Endothelial cell of umbilical vein (primary cell): ENCODE data around the gene ZDHHC11. TPM values are rescaled to one million over a fixed set of nuclear protein-coding genes. Genes with fewer than 3 reads are reported as not detected.
"Not testable (repeated sequence)": the region's sequence is repeated elsewhere in the genome, so short reads cannot be mapped to it uniquely, and the experiment has no call there.

ENCODE experiments used
- BruUV-seq: library from RNA; stranded (reverse); fragments of 400-500 nt; replicated peaks from 2 replicates; lab custom pipeline; 2021; lab: Mats Ljungman, UMichigan
- CTCF ChIA-PET: fragments of 300-600, 350-600 bp; sonication (Branson Sonifier 250); formaldehyde crosslinking; loops from one replicate; lab custom pipeline; 2021; ENCODE audit warnings: antibody characterized with exemption, inconsistent platforms; lab: Charles Lee
- POLR2A ChIA-PET: fragments of 300-600, 350-600 bp; sonication (Branson Sonifier 250); formaldehyde crosslinking; loops from one replicate; lab custom pipeline; 2021; ENCODE audit warnings: antibody characterized with exemption, inconsistent platforms; lab: Charles Lee
- DNase-seq: peaks from one replicate; pipeline ENCODE4 v3.0.0-alpha.2; 2011; ENCODE audit warnings: low read depth, low spot score
- FAIRE-seq: peaks from 2 replicates; lab custom pipeline; 2011; peaks lifted over from hg19 to GRCh38; lab: Jason Lieb, UNC
- H2AFZ ChIP-seq: 2 replicates; pipeline ENCODE4 v1.6.0; 2012; ENCODE audit warnings: low read depth, low read length, control low read depth, inconsistent platforms
- H3K27ac ChIP-seq: 2 replicates; pipeline ENCODE4 v1.5.1; 2011; ENCODE audit warnings: low read depth, mild to moderate bottlenecking, control low read depth, low read length, moderate library complexity; ENCODE audit not compliant: insufficient read depth
- H3K27me3 ChIP-seq, 2 experiments: 2 replicates each; pipeline versions ENCODE4 v1.6.0 to v1.6.1; 2011; ENCODE audit warnings: low read length in 2 of 2, mixed read lengths in 1 of 2; ENCODE audit not compliant: control insufficient read depth in 2 of 2, insufficient read depth in 2 of 2
- H3K36me3 ChIP-seq, 2 experiments: 2 replicates in 1 of 2; 3 replicates in 1 of 2; pipeline ENCODE4 v1.5.1; 2011; ENCODE audit warnings: low read length in 2 of 2, mild to moderate bottlenecking in 1 of 2, moderate library complexity in 1 of 2; ENCODE audit not compliant: control insufficient read depth in 2 of 2, insufficient read depth in 2 of 2; ENCODE audit errors: extremely low read depth in 1 of 2
- H3K4me1 ChIP-seq: 3 replicates; pipeline ENCODE4 v1.5.1; 2011; ENCODE audit warnings: mild to moderate bottlenecking, low read length; ENCODE audit not compliant: control insufficient read depth, insufficient read depth; ENCODE audit errors: extremely low read depth
- H3K4me2 ChIP-seq: 2 replicates; pipeline ENCODE4 v1.6.1; 2011; ENCODE audit warnings: low read length, control low read depth, mixed read lengths; ENCODE audit not compliant: insufficient read depth
- H3K4me3 ChIP-seq, 3 experiments: fragments of 200-600 bp in 1 of 3; sonication (generic), shearing (Covaris generic) in 1 of 3; replicated peaks in 1 of 3; 2 replicates each; pipeline ENCODE4 v1.5.1; 2011 to 2016; ENCODE audit warnings: control low read depth in 3 of 3, low read length in 3 of 3, mild to moderate bottlenecking in 2 of 3, inconsistent platforms in 1 of 3, low read depth in 1 of 3, moderate library complexity in 1 of 3; ENCODE audit not compliant: insufficient read depth in 1 of 3
- H3K79me2 ChIP-seq: 2 replicates; pipeline ENCODE4 v1.6.0; 2012; ENCODE audit warnings: low read length, inconsistent platforms; ENCODE audit not compliant: control insufficient read depth, insufficient read depth
- H3K9ac ChIP-seq: replicated peaks from 2 replicates; pipeline ENCODE3; 2011; ENCODE audit warnings: low read length, control low read depth; ENCODE audit not compliant: insufficient read depth; ENCODE audit errors: extremely low read depth
- H3K9me1 ChIP-seq: replicated peaks from 3 replicates; pipeline ENCODE4 v1.6.0; 2011; ENCODE audit warnings: mild to moderate bottlenecking, low read length; ENCODE audit not compliant: control insufficient read depth, insufficient read depth; ENCODE audit errors: extremely low read depth
- H3K9me3 ChIP-seq: replicated peaks from 2 replicates; pipeline ENCODE4 v1.5.1; 2012; ENCODE audit warnings: low read length, inconsistent platforms; ENCODE audit not compliant: control insufficient read depth, insufficient read depth
- H4K20me1 ChIP-seq: replicated peaks from 2 replicates; pipeline ENCODE3; 2011; ENCODE audit warnings: mild to moderate bottlenecking, low read length; ENCODE audit not compliant: control insufficient read depth, insufficient read depth; ENCODE audit errors: extremely low read depth
- GATA2 ChIP-seq: IDR thresholded peaks from 2 replicates; pipeline ENCODE4 v1.7.0; 2011; ENCODE audit warnings: low read depth, mild to moderate bottlenecking, moderate library complexity, mixed read lengths, low read length; ENCODE audit not compliant: insufficient read length, insufficient read depth
- JUN ChIP-seq: IDR thresholded peaks from 2 replicates; pipeline ENCODE4 v1.6.1; 2011; ENCODE audit warnings: borderline replicate concordance, low read depth; ENCODE audit not compliant: insufficient read length, insufficient read depth
- POLR2A ChIP-seq: IDR thresholded peaks from 2 replicates; pipeline ENCODE4 v1.6.1; 2012; ENCODE audit warnings: low read depth, mild to moderate bottlenecking, control low read depth, low read length
- dilution Hi-C: fragments of 300-500 bp; cut with MboI; formaldehyde crosslinking; loops from one replicate; pipeline ENCODE4 v1.15.0; 2019; ENCODE audit warnings: low sequenced_read_pairs; ENCODE audit not compliant: extremely low pct_ligation_motif_present
- intact Hi-C: fragments of 100-400 bp; cut with micrococcal nuclease; formaldehyde crosslinking; loops from one replicate; pipeline ENCODE4 v1.10.0; 2022
- polyA plus RNA-seq, 4 experiments: library from polyadenylated mRNA; depleted of rRNA in 3 of 4; stranded (reverse) in 3 of 4; unstranded in 1 of 4; fragments of >200 nt; gene quantifications; 2 replicates each; pipeline versions ENCODE4 v1.2.1 to v1.2.3, GENCODE V29; 2011 to 2012; ENCODE audit warnings: missing spikeins in 1 of 4
- total RNA-seq: library from RNA; stranded (reverse); gene quantifications from 2 replicates; pipeline ENCODE4 v1.2.3, GENCODE V29; 2021

The ZDHHC11 gene
- total and polyA plus RNA-seq, 2 donors (not counting 3 experiments of a cell fraction or from before 2014, with no cell fraction given): 0.35 to 4.4 TPM

DNA sequence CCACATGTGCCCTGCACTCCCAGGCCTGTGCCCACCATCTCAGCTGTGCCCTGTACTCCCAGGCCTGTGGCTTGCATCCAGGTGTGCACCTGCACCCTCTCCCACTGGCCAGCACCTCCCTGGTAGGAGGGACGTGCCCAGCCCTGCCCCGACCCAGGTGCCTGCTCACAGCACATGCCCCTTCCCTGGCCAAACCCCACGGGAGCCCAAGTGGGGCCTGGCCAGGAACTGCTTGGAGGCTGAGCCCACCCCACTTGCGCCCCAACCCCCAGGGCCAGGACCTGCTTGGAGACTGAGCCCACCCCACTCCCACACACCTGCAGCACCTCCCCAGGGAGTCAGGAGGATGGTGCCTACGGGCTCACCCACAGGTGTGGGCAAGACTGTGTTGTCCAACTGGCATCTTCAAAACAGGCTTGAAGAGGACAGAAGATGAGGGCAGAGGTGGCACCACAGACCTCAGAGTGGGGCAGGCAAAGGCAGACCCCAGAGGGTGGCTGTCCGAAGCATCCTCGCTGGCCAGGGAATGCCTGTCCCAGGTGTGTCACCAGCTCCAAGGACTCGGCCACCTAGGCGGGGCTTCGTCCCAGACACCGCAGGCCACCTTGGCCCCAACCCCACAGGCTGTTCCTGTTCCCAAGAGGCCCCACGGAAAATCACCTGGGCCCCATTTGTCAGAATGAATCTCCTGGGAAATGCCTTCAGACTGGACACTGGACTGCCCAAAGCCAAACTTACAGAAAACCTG lies 77.1 kb downstream of the ZDHHC11 start:
- Histone ChIP-seq H3K4me1 (no peaks in the 10 kb centered on the region), H3K36me3 (no peaks in the 10 kb centered on the region), H3K27ac (no peak overlapping the region), H3K79me2 (no peaks in the 10 kb centered on the region), H3K9ac (no peak overlapping the region), H4K20me1 (no peaks in the 10 kb centered on the region), H3K4me3 (no peak overlapping the region), H2AFZ (no peak overlapping the region), H3K4me2 (no peak overlapping the region), H3K9me1 (no peaks in the 10 kb centered on the region), H3K9me3 (no peaks in the 10 kb centered on the region), H3K27me3 (no peaks in the 10 kb centered on the region)
- FAIRE-seq: no peak
- intact Hi-C loops (no loop called here), dilution Hi-C loops (no loop called here)
- POLR2A ChIA-PET: no interaction called here
- DNase-seq: no peak
- no TSS peak for BruUV-seq
- CTCF ChIA-PET: no interaction called here
- no peak for TF ChIP-seq POLR2A
- TF ChIP-seq GATA2: no peak
- TF ChIP-seq JUN: no peak

DNA sequence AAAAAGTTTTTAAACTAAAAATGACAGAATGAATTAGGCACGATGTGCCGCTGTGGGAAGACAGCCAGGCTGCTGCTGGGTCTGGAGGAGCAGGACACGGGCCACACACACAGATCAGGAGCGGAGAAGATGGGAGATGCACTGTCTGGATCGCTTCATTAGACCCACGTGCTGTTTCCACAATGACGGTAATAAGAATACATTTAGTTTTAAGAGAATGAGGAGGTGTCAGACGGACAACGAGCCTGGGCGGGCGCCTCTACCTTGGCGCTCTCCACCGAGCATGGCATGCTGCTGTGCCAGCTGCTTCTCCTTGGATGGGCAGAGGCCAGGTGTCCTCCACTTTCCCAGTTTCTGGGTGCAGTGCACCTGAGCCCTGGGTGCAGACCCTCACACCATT lies 77.9 kb downstream of the ZDHHC11 start:
- intact Hi-C loops, H3K27ac ChIP-seq, H3K9me3 ChIP-seq, H4K20me1 ChIP-seq, H3K4me1 ChIP-seq, H3K36me3 ChIP-seq, H3K9ac ChIP-seq, H3K27me3 ChIP-seq, H3K9me1 ChIP-seq, BruUV-seq, CTCF ChIA-PET, DNase-seq, POLR2A ChIA-PET, H3K4me2 ChIP-seq, FAIRE-seq, H3K79me2 ChIP-seq, H3K4me3 ChIP-seq, H2AFZ ChIP-seq, dilution Hi-C loops: not testable (repeated sequence)

DNA sequence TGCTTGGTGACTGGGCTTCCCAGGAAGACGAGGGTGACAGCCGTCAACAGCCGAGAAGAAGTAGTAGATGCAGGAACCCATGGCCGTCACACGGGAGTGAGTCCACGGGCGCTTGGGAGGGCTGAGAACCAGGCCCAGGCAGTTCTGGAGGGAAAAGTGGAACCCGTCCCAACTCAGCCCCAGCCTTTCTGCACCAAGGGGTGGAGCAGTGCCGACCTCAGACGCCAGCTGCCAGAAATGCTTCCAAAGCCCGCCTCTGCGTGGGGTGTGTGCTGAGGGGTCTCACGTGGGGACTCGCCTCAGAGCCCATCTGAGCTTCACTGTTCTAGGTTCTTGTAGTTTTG lies 78.3 kb downstream of the ZDHHC11 start:
- H3K4me2 ChIP-seq, H3K9me1 ChIP-seq, intact Hi-C loops, H3K4me3 ChIP-seq, H3K9me3 ChIP-seq, DNase-seq, H3K27ac ChIP-seq, H3K79me2 ChIP-seq, H2AFZ ChIP-seq, dilution Hi-C loops, H3K36me3 ChIP-seq, BruUV-seq, H3K4me1 ChIP-seq, FAIRE-seq, H3K27me3 ChIP-seq, H4K20me1 ChIP-seq, H3K9ac ChIP-seq, CTCF ChIA-PET, POLR2A ChIA-PET: not testable (repeated sequence)
